NT2/D1 (cell line): ENCODE results near the gene CYP8B1.

Experiments
- DNase-seq: peaks from one replicate; pipeline ENCODE4 v3.0.0-alpha.2; 2011; ENCODE audit warnings: low read depth, low spot score
- H3K27me3 ChIP-seq: 2 replicates; pipeline ENCODE4 v1.6.0; 2011; ENCODE audit warnings: mild to moderate bottlenecking; ENCODE audit not compliant: insufficient read length, insufficient read depth
- H3K36me3 ChIP-seq: 2 replicates; pipeline ENCODE4 v1.6.1; 2011; ENCODE audit warnings: mild to moderate bottlenecking, low read length, mixed read lengths; ENCODE audit not compliant: insufficient read depth, insufficient read length
- H3K4me1 ChIP-seq: 2 replicates; pipeline ENCODE4 v1.5.1; 2011; ENCODE audit not compliant: insufficient read depth, insufficient read length
- H3K4me3 ChIP-seq: 2 replicates; pipeline ENCODE4 v1.5.1; 2011; ENCODE audit warnings: low read depth; ENCODE audit not compliant: insufficient read length
- H3K9ac ChIP-seq: 2 replicates; pipeline ENCODE4 v1.6.0; 2011; ENCODE audit warnings: low read depth; ENCODE audit not compliant: insufficient read length
- H3K9me3 ChIP-seq: 2 replicates; pipeline ENCODE4 v1.5.1; 2011; ENCODE audit warnings: mild to moderate bottlenecking, low read length; ENCODE audit not compliant: insufficient read depth
- SUZ12 ChIP-seq: IDR thresholded peaks from 2 replicates; pipeline ENCODE4 v1.6.1; 2011; ENCODE audit not compliant: insufficient read length, insufficient read depth; ENCODE audit errors: extremely low read depth
- YY1 ChIP-seq: IDR thresholded peaks from 2 replicates; pipeline ENCODE4 v1.6.1; 2011; ENCODE audit not compliant: insufficient read length, insufficient read depth
- ZNF274 ChIP-seq: IDR thresholded peaks from 2 replicates; pipeline ENCODE4 v1.6.1; 2011; ENCODE audit warnings: mild to moderate bottlenecking, low read depth, low read length

CYP8B1 gene, protein sequence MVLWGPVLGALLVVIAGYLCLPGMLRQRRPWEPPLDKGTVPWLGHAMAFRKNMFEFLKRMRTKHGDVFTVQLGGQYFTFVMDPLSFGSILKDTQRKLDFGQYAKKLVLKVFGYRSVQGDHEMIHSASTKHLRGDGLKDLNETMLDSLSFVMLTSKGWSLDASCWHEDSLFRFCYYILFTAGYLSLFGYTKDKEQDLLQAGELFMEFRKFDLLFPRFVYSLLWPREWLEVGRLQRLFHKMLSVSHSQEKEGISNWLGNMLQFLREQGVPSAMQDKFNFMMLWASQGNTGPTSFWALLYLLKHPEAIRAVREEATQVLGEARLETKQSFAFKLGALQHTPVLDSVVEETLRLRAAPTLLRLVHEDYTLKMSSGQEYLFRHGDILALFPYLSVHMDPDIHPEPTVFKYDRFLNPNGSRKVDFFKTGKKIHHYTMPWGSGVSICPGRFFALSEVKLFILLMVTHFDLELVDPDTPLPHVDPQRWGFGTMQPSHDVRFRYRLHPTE

DNA sequence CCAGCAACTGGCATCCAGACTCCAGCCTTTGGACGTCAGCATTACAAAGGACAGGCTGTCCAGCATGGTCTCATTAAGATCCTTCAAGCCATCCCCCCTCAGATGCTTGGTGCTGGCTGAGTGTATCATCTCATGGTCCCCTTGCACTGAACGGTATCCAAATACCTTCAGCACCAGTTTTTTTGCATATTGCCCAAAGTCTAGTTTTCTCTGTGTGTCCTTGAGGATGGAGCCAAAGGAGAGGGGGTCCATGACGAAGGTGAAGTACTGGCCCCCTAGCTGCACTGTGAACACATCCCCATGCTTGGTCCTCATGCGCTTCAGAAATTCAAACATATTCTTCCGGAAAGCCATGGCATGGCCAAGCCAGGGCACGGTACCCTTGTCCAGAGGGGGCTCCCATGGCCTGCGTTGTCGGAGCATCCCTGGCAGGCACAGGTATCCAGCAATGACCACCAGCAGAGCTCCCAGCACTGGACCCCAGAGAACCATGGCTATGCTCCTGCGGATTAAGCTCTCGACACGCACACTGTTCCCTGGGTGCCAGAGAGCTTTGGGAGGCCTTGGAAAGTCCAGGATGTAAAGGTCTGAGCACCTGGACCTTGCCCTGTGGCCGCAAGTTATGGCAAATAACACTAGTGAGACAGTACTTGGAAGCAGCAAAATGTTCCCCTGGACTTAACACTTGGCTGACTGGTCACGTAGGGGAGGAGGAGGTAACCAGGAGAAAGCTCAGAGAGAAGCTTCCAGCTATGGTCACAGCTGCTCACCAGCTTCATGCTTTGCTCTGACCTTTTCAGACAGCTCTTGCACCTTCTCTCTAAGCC lies at the start of gene CYP8B1:
Gene CYP8B1, minus strand, starts transcription at position 555 of the 827 bp plus-strand sequence. Its CDS starts 63 bp downstream, at position 492.
- no peak for TF ChIP-seq ZNF274
- no peak for TF ChIP-seq YY1
- no peak for TF ChIP-seq SUZ12
- Histone ChIP-seq H3K4me1 (peaks cover 3% of the 10 kb centered on the region), H3K9me3 (no peaks in the 10 kb centered on the region; the same call in 1 of the 2 replicates), H3K36me3 (no peaks in the 10 kb centered on the region), H3K27me3 (peaks cover 14% of the 10 kb centered on the region), H3K9ac (no peak within 1 kb of the TSS), H3K4me3 (no peak within 1 kb of the TSS)
- DNase-seq: no peak

DNA sequence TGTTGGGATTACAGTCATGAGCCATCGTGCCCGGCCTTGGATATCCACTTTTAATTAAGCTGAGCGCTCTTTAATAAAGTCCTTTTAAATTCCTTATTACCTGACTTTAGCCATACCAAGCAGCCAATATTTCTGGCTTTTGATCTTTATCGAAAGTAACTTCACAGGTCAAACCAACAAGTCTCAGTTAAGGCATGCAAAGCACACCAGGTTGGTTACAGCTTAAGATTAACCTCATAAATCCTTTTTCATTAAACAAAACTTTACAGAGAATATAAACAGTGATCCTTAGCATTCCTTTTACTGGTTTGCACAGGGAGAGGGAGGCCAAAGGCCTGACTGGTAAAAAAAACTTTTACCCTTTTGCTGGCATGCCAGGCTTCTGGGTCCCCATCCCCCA lies 47.9 kb upstream of the CYP8B1 start:
- Histone ChIP-seq H3K36me3 (no peaks in the 10 kb centered on the region), H3K27me3 (no peaks in the 10 kb centered on the region), H3K4me3 (no peak overlapping the region), H3K9me3 (peaks cover 19% of the 10 kb centered on the region; the same call in 1 of the 2 replicates), H3K4me1 (no peaks in the 10 kb centered on the region), H3K9ac (no peak overlapping the region)
- no peak for TF ChIP-seq SUZ12
- no peak for TF ChIP-seq ZNF274
- TF ChIP-seq YY1: no peak
- no peak for DNase-seq

DNA sequence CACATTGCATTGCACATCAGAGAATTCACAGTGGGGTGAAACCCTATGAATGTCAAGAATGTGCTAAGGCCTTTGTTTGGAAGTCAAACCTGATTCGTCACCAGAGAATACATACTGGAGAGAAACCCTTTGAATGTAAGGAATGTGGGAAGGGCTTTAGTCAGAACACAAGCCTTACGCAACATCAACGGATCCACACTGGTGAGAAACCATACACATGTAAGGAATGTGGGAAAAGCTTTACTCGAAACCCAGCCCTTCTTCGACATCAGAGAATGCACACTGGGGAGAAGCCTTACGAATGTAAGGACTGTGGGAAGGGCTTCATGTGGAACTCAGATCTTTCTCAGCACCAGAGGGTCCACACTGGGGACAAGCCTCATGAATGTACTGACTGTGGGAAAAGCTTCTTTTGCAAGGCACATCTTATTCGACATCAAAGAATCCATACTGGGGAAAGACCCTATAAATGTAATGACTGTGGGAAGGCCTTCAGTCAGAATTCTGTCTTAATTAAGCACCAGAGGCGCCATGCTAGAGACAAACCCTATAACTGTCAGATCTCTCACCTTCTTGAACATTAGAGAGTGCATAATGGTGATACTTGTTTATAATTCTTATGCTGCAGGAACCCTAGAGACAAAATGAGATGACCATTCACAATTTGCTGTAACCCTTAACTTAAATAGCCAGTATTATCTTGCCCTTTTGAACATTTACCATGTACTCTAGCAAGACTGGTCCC lies 39.3 kb upstream of the CYP8B1 start:
- Histone ChIP-seq H3K4me3 (no peak overlapping the region), H3K9me3 (peaks cover 68% of the 10 kb centered on the region)
- TF ChIP-seq ZNF274 (no peak), YY1 (no peak), SUZ12 (no peak)

DNA sequence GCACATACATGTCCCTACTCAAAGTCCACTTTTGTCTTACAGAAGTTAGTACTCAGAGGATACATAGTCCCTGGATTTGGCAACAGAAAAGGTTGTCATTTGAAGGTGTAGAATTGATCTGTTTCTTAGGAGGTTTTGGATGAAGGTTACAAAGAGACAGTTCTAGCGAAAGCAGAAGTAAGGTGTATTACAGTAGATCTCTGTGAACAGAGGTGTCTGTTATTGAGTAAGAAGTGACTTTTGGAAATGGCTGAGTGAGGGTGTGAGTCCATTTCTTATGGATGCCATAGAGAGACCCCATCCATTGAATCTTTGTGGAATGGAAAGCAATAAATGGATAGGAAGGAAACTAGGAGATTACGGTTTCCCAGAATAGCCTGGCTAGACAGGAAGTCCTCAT lies 35.9 kb upstream of the CYP8B1 start:
- no peaks in the 10 kb centered on the region for H3K4me1 ChIP-seq
- no peaks in the 10 kb centered on the region for H3K36me3 ChIP-seq
- H3K9me3 ChIP-seq: peaks cover 58% of the 10 kb centered on the region
- TF ChIP-seq YY1: no peak
- TF ChIP-seq SUZ12: no peak
- TF ChIP-seq ZNF274: no peak
- H3K9ac ChIP-seq: no peak overlapping the region
- no peaks in the 10 kb centered on the region for H3K27me3 ChIP-seq
- no peak for DNase-seq
- H3K4me3 ChIP-seq: no peak overlapping the region

More for the DNA sequence above, 39.3 kb upstream of the CYP8B1 start:
- Histone ChIP-seq H3K4me1 (no peaks in the 10 kb centered on the region), H3K27me3 (no peaks in the 10 kb centered on the region), H3K36me3 (no peaks in the 10 kb centered on the region), H3K9ac (no peak overlapping the region)
- DNase-seq: no peak

DNA sequence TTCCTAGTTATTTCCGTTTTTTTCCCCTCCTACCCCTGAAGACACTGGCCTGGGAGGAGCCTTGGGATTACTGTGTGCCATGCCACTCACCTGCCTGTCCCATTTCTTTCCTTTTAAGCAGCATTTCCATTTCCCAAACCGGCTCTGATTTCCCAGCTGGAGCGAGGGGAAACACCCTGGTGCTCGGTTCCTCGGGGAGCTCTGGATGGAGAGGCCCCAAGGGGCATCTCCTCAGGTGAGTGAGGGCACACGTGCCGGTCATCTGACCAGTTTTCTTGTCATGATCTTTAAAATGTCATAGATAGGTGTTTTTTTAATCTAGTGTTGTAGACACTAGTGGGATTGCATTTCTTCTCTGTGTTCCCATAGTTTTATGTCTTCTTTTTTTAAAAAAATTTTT lies 33.0 kb upstream of the CYP8B1 start:
- Histone ChIP-seq H3K36me3 (no peaks in the 10 kb centered on the region), H3K4me3 (no peak overlapping the region), H3K9ac (no peak overlapping the region), H3K4me1 (no peaks in the 10 kb centered on the region), H3K9me3 (peaks cover 29% of the 10 kb centered on the region), H3K27me3 (no peaks in the 10 kb centered on the region)
- no peak for DNase-seq
- TF ChIP-seq ZNF274: no peak
- TF ChIP-seq SUZ12: no peak
- TF ChIP-seq YY1: no peak

DNA sequence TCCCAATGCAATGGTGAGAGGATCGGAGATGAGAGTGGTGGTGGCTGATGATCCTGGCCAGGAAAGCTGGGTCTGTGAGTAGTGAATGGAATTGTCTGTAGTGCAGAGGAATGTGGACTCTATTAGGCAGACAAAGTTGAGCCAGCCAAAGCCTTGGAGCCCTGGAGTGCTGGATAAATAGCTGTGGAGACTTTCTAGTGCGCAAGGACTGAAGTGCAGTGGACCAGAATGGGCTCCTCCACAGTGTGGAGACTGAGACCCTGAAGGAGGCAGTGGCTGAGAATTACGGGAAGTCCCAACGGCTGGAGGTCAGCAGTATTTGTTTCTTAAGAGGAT lies 31.1 kb upstream of the CYP8B1 start:
- DNase-seq: no peak
- TF ChIP-seq ZNF274 (no peak), YY1 (no peak), SUZ12 (no peak)
- Histone ChIP-seq H3K4me1 (no peaks in the 10 kb centered on the region), H3K36me3 (no peaks in the 10 kb centered on the region), H3K27me3 (no peaks in the 10 kb centered on the region), H3K4me3 (no peak overlapping the region), H3K9ac (no peak overlapping the region), H3K9me3 (peaks cover 19% of the 10 kb centered on the region; the same call in 1 of the 2 replicates)
